NT2/D1 (cell line): Measurements from ENCODE around the gene GPS1.

Experiments used
- SUZ12 ChIP-seq: IDR thresholded peaks from 2 replicates; pipeline ENCODE4 v1.6.1; 2011; ENCODE audit not compliant: insufficient read length, insufficient read depth; ENCODE audit errors: extremely low read depth
- ZNF274 ChIP-seq: IDR thresholded peaks from 2 replicates; pipeline ENCODE4 v1.6.1; 2011; ENCODE audit warnings: mild to moderate bottlenecking, low read depth, low read length

GRCh38 chr17:82011617-82012187 is 40.0 kb upstream of the GPS1 start:
- TF ChIP-seq SUZ12 (no peak), ZNF274 (no peak)
